B cell (primary cell): ENCODE results near the gene PLVAP. TPM values are rescaled to one million over a fixed set of nuclear protein-coding genes. Genes with fewer than 3 reads are reported as not detected.

Experiments used
- ATAC-seq: fragments of 200-7000 bp; cut with Tn5 transposase; one replicate; pipeline ENCODE4 v1.10.0; 2021; ENCODE audit warnings: low read depth, mild to moderate bottlenecking, moderate number of reproducible peaks, moderate library complexity
- CTCF ChIA-PET: fragments of 350-600 bp; sonication (Branson Sonifier 250); formaldehyde crosslinking; loops from one replicate; lab custom pipeline; 2021; ENCODE audit warnings: antibody characterized with exemption, inconsistent platforms; lab: Charles Lee
- POLR2A ChIA-PET: fragments of 350-600 bp; sonication (Branson Sonifier 250); formaldehyde crosslinking; loops from one replicate; lab custom pipeline; 2021; ENCODE audit warnings: antibody characterized with exemption; lab: Charles Lee
- DNase-seq: peaks from one replicate; pipeline ENCODE4 v3.0.0; 2013
- H2AFZ ChIP-seq: 2 replicates; pipeline ENCODE4 v1.6.1; 2012; ENCODE audit warnings: mild to moderate bottlenecking, low read depth, low read length; ENCODE audit not compliant: insufficient read depth, poor library complexity, severe bottlenecking
- H3K27ac ChIP-seq, 2 donors: 1 replicate in 1 of 2; 2 replicates in 1 of 2; pipeline ENCODE4 v1.5.1; 2012 to 2013; ENCODE audit warnings: low read length in 2 of 2, mild to moderate bottlenecking in 2 of 2, moderate library complexity in 1 of 2
- H3K27me3 ChIP-seq, 4 experiments: fragments of 200-600 bp in 1 of 4; sonication (generic) in 1 of 4; replicated peaks in 1 of 4; 1 replicate in 2 of 4; 2 replicates in 2 of 4; pipeline versions ENCODE4 v1.6.1 to v1.7.0; 2013 to 2016; ENCODE audit warnings: low read length in 3 of 4, mild to moderate bottlenecking in 2 of 4, mixed read lengths in 1 of 4, moderate library complexity in 1 of 4; ENCODE audit not compliant: insufficient read depth in 4 of 4, control insufficient read depth in 3 of 4; ENCODE audit errors: control extremely low read depth in 1 of 4
- H3K36me3 ChIP-seq, 2 experiments: replicated peaks in 1 of 2; 1 replicate in 1 of 2; 2 replicates in 1 of 2; pipeline versions ENCODE4 v1.6.1 to v1.7.1; 2013; ENCODE audit warnings: low read length in 1 of 2; ENCODE audit not compliant: insufficient read depth in 2 of 2, control insufficient read depth in 1 of 2; ENCODE audit errors: control extremely low read depth in 1 of 2, extremely low read depth in 1 of 2
- H3K4me1 ChIP-seq, 2 donors: fragments of 200-600 bp in 1 of 2; sonication (generic) in 1 of 2; 1 replicate in 1 of 2; 2 replicates in 1 of 2; pipeline versions ENCODE4 v1.5.1 to v1.6.1; 2013 to 2017; ENCODE audit warnings: low read length in 2 of 2; ENCODE audit not compliant: control insufficient read depth in 2 of 2, insufficient read depth in 2 of 2
- H3K4me2 ChIP-seq: replicated peaks from 2 replicates; pipeline ENCODE3; 2012; ENCODE audit warnings: mild to moderate bottlenecking, low read depth, low read length; ENCODE audit not compliant: poor library complexity, severe bottlenecking
- H3K4me3 ChIP-seq, 5 experiments: fragments of 200-600 bp in 1 of 5; sonication (generic) in 1 of 5; 1 replicate in 3 of 5; 2 replicates in 2 of 5; pipeline versions ENCODE4 v1.5.1 to v1.7.0; 2011 to 2016; ENCODE audit warnings: low read length in 4 of 5, mild to moderate bottlenecking in 4 of 5, low read depth in 2 of 5, control low read depth in 1 of 5, moderate library complexity in 1 of 5; ENCODE audit not compliant: insufficient read depth in 1 of 5; ENCODE audit errors: control extremely low read depth in 1 of 5, extremely low read depth in 1 of 5
- H3K79me2 ChIP-seq: fragments of 200-600 bp; sonication (generic); one replicate; pipeline ENCODE4 v1.6.0; 2016; ENCODE audit warnings: low read length; ENCODE audit not compliant: control insufficient read depth, insufficient read depth
- H3K9ac ChIP-seq: fragments of 200-600 bp; sonication (generic); 2 replicates; pipeline ENCODE4 v1.6.1; 2017; ENCODE audit warnings: mild to moderate bottlenecking, low read length, moderate library complexity
- H3K9me3 ChIP-seq, 3 donors: one replicate each; pipeline versions ENCODE4 v1.6.1 to v1.7.1; 2013; ENCODE audit warnings: low read length in 2 of 3; ENCODE audit not compliant: control insufficient read depth in 2 of 3, insufficient read depth in 1 of 3; ENCODE audit errors: control extremely low read depth in 1 of 3
- H4K20me1 ChIP-seq: 2 replicates; pipeline ENCODE4 v1.6.0; 2012; ENCODE audit warnings: mild to moderate bottlenecking, low read length; ENCODE audit not compliant: insufficient read depth, control insufficient read depth, poor library complexity, severe bottlenecking
- H3K27ac Mint-ChIP-seq: one replicate; pipeline ENCODE4 v1.8.0; 2021; ENCODE audit warnings: mixed read lengths
- H3K27me3 Mint-ChIP-seq: one replicate; pipeline ENCODE4 v1.8.0; 2021; ENCODE audit warnings: mixed read lengths
- H3K4me1 Mint-ChIP-seq: one replicate; pipeline ENCODE4 v1.8.0; 2021; ENCODE audit warnings: mixed read lengths
- H3K4me3 Mint-ChIP-seq: one replicate; pipeline ENCODE4 v1.8.0; 2021; ENCODE audit warnings: mixed read lengths
- H3K9me3 Mint-ChIP-seq: one replicate; pipeline ENCODE4 v1.8.0; 2022; ENCODE audit warnings: mixed read lengths; ENCODE audit not compliant: insufficient read depth
- CTCF ChIP-seq: fragments of 200-600 bp; IDR thresholded peaks from one replicate; pipeline ENCODE4 v1.8.0; 2022; ENCODE audit warnings: antibody characterized with exemption, mild to moderate bottlenecking
- EZH2 ChIP-seq: IDR thresholded peaks from 2 replicates; pipeline ENCODE4 v1.6.1; 2012; ENCODE audit warnings: borderline replicate concordance, low read depth, mild to moderate bottlenecking, moderate library complexity, low read length; ENCODE audit not compliant: insufficient read depth, poor library complexity, severe bottlenecking
- WGBS: methylation state at CpG from one replicate; pipeline ENCODE4 v1.1.5; 2013; ENCODE audit warnings: missing lambda C conversion rate; ENCODE audit not compliant: insufficient coverage; 5-methylcytosine and 5-hydroxymethylcytosine counted together
- intact Hi-C: fragments of 100-400 bp; cut with micrococcal nuclease; formaldehyde crosslinking; loops from one replicate; pipeline ENCODE4 v1.10.0; 2022
- polyA plus RNA-seq: library from polyadenylated mRNA; depleted of rRNA; stranded (reverse); fragments of >200 nt; gene quantifications from 2 replicates; pipeline ENCODE4 v1.2.3, GENCODE V29; 2012
- total RNA-seq, 2 donors: library from RNA; stranded (reverse); fragments of 120-200 nt in 1 of 2; gene quantifications; 1 replicate in 1 of 2; 2 replicates in 1 of 2; pipeline versions ENCODE4 v1.2.3 to v1.2.4, GENCODE V29; 2013 to 2022

The PLVAP gene
- total and polyA plus RNA-seq, 2 donors (not counting 1 experiment from before 2014, with no cell fraction given): 0.06 TPM; not detected in 1

- no peaks in the 10 kb centered on the region for H4K20me1 ChIP-seq
- WGBS: 70% methylated on average over 48 of the region's 51 CpGs
- no peaks in the 10 kb centered on the region for H3K9me3 Mint-ChIP-seq
- peaks cover 6% of the 10 kb centered on the region for H3K27me3 Mint-ChIP-seq
- peaks cover 0 to 25% (median 1%) of the 10 kb centered on the region in 4 experiments for H3K27me3 ChIP-seq
- peak overlapping the region; percentile 60 for H3K4me3 Mint-ChIP-seq
- H3K4me3 ChIP-seq: peak overlapping the region in 3 of 5 experiments; percentile 64 to 70 (median 66)
- TF ChIP-seq EZH2: no peak
- no peak for TF ChIP-seq CTCF
- peak; percentile 28 for DNase-seq
- peaks cover 19 to 21% of the 10 kb centered on the region in 2 donors for H3K4me1 ChIP-seq
- no peaks in the 10 kb centered on the region for H3K36me3 ChIP-seq
- peak overlapping the region; percentile 90 for H2AFZ ChIP-seq
- intact Hi-C loops: no loop called here
- H3K27ac Mint-ChIP-seq: no peak overlapping the region
- ATAC-seq: no peak
- ChIA-PET CTCF (interaction anchor here (1.3 kb wide), 1 partner anchor 42 kb away, joined by 3 read pairs; no protein-coding TSS in a partner anchor), POLR2A (interaction anchor here (1.0 kb wide), 1 partner anchor 24 kb away, joined by 8 read pairs; the partner anchor contains the start of gene MRPL34)
- H3K27ac ChIP-seq: no peak overlapping the region
- H3K4me1 Mint-ChIP-seq: peaks cover 23% of the 10 kb centered on the region
- H3K79me2 ChIP-seq: no peaks in the 10 kb centered on the region
- H3K9ac ChIP-seq: peak overlapping the region; percentile 65
- peak overlapping the region; percentile 97 for H3K4me2 ChIP-seq
- peaks cover 0 to 10% (median 0%) of the 10 kb centered on the region in 3 donors for H3K9me3 ChIP-seq
These were observed 47.5 kb downstream of the PLVAP start for GRCh38 chr19:17329366-17330261.
